Tongue (tissue), 2 donors: ENCODE results near the gene TMEM50A. TPM values are rescaled to one million over a fixed set of nuclear protein-coding genes. Genes with fewer than 3 reads are reported as not detected.
"Not testable (repeated sequence)": the region's sequence is repeated elsewhere in the genome, so short reads cannot be mapped to it uniquely, and the experiment has no call there.

ENCODE experiments used
- DNase-seq: peaks from one replicate; pipeline ENCODE4 v3.0.0-alpha.2; 2015
- total RNA-seq: library from RNA; depleted of rRNA; stranded (reverse); fragments of >200 nt; gene quantifications from one replicate; pipeline ENCODE4 v1.2.3, GENCODE V29; 2014

The TMEM50A gene
- total RNA-seq, 1 donor from 2014 or later = 53.5 TPM

- DNase-seq = not testable (repeated sequence)
Observed at GRCh38 chr1:25388691-25389090, 50.6 kb downstream of the TMEM50A start.

DNA sequence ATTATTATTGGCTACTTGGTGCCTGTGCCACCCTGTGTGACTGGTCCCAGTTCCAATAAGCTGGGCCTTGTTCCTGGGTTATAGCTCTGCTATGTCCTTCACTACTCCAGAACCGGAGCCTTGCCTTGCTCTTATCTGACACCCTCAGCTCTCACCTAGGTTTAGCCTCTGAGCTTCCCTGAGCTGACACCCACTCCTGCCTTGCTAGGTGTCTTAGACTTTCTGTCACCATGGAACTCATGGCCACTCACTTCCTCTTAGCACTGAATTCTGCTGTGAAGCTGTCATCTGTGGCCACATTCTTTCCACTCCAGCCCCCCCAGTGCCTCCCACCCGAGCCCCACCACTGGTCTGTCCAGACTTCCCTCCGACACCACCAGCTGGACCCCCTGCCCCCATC lies 51.6 kb downstream of the TMEM50A start:
- DNase-seq = not testable (repeated sequence)

- DNase-seq = no peak
Observed at GRCh38 chr1:25392841-25393240, 54.7 kb downstream of the TMEM50A start.

- DNase-seq = not testable (repeated sequence)
Observed at GRCh38 chr1:25397549-25397948, 59.4 kb downstream of the TMEM50A start.

DNA sequence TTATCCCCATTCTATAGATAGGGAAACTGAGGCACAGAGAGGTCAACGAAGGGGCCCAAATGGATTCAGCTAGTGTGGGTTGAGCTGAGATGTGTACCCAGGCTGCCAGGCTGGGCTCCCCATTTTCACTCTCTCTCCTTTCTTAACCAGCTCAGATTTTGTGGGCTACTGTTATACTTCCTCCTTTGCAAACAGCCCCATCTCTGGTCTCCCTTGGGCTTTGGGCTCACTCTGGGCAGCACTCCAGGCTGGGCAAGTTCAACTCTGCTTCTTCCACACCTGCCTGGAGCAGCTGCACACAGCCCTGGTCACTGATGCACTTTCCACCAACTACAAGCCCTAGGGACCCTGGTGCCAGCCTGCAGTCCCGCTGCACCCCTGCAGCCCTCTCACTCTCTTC lies 59.9 kb downstream of the TMEM50A start:
- DNase-seq = not testable (repeated sequence)

DNA sequence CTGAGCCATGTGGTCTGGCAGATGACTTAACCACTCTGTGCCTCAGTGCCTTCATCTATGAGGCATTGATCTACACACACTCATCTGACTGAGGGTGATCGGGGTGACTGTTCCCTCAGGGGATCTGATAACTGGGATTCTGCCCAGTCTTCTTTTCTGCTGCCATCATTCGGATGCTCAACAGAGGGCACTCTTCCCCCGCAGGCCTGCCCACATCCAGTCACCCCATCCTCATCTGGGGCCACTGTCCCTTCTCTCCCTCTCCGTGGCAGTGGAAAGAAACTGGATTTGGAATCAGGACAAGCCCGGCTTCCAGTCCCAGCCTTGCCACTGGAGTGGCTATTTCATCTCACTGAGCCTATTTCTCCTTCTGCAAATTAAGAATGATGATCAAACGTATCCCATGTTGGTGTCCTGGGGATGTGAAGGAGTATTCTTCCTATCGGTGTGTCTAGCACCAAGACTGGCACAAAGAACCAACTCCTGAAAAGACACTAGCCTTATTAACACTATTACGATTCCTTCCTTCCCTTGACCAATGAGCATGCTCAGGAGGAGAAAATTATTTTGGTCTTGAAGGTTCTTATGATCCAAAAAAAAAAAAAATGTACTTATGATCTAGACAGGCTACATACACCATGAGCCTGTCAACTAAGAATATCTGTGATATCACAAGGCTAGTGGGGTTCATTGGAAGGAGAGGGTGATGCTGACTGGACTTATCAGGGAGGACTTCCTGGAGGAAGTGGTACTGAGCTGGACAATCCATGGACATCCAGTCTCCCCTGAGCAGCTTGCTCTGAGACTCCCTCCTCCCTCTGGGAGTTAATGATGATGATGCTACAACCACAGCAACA lies 65.0 kb downstream of the TMEM50A start:
- DNase-seq = not testable (repeated sequence)

DNA sequence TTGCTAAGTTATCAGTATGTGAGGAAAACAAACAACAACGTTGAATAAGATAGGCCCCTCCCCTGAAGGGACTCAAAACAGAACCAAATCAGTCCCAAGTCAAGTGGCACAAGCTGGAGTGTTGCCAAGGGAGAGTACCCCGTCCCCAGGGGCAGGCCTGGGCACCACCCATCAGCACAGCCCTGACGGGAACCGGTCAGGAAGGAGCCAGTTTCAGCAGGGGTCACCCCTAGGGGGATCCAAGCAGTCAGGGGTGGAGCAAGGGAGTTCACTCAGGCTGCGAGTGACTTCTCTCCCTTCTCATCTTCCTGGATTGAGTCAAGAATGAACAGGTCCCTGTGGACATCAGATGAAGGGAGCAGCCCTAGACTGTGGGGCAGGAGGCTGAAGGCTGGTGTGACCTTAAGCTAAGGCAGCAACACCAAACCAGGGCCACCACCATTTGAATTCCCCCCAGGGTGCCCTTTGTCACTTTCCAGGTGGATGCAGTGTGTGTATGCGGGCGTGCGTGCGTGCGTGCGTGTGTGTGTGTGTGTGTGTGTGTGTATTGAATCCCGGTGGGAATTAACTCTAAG lies 67.7 kb downstream of the TMEM50A start:
- not testable (repeated sequence) for DNase-seq

- DNase-seq = not testable (repeated sequence)
Observed at GRCh38 chr1:25409641-25410427, 71.7 kb downstream of the TMEM50A start.

Other genes with a start within 250 kb of the TMEM50A start
- gene SYF2, start 105.8 kb upstream of the TMEM50A start, total RNA-seq = 46.6 TPM
- gene RSRP1, start 90.9 kb upstream of the TMEM50A start, total RNA-seq = 90.4 TPM
- gene RHD, start 65.8 kb upstream of the TMEM50A start, total RNA-seq = 0.92 TPM
- gene RHCE, start 82.5 kb downstream of the TMEM50A start, total RNA-seq = 2.2 TPM
- 18.7 TPM for gene MACO1, start 92.6 kb downstream of the TMEM50A start, total RNA-seq
- 10.8 TPM for gene LDLRAP1, start 205.3 kb downstream of the TMEM50A start, total RNA-seq